Duodenal mucosa (tissue), 2 donors: ENCODE results near the gene NXPH1.

Experiments
- H3K27ac ChIP-seq: one replicate; pipeline ENCODE4 v1.7.0; 2013; ENCODE audit warnings: low read depth, low read length
- H3K27me3 ChIP-seq, 2 donors: one replicate each; pipeline ENCODE4 v1.7.0; 2013; ENCODE audit warnings: low read length in 2 of 2, control low read depth in 1 of 2; ENCODE audit not compliant: insufficient read depth in 2 of 2, control insufficient read depth in 1 of 2
- H3K36me3 ChIP-seq, 2 donors: one replicate each; pipeline ENCODE4 v1.7.0; 2013; ENCODE audit warnings: low read length in 2 of 2, control low read depth in 1 of 2; ENCODE audit not compliant: insufficient read depth in 2 of 2, control insufficient read depth in 1 of 2
- H3K4me1 ChIP-seq, 2 donors: one replicate each; pipeline ENCODE4 v1.7.0; 2013; ENCODE audit warnings: low read length in 2 of 2, control low read depth in 1 of 2; ENCODE audit not compliant: insufficient read depth in 2 of 2, control insufficient read depth in 1 of 2
- H3K4me3 ChIP-seq, 2 donors: one replicate each; pipeline ENCODE4 v1.7.0; 2013; ENCODE audit warnings: low read length in 2 of 2, low read depth in 1 of 2
- H3K9ac ChIP-seq, 2 donors: one replicate each; pipeline ENCODE4 v1.7.0; 2013; ENCODE audit warnings: low read length in 2 of 2, low read depth in 1 of 2
- H3K9me3 ChIP-seq, 2 donors: one replicate each; pipeline ENCODE4 v1.7.0; 2013; ENCODE audit warnings: low read length in 2 of 2, control low read depth in 1 of 2; ENCODE audit not compliant: control insufficient read depth in 1 of 2

NXPH1 gene

GRCh38 chr7:8590225-8590624, 156.8 kb downstream of the NXPH1 start:
- H3K27me3 ChIP-seq: no peaks in the 10 kb centered on the region
- H3K36me3 ChIP-seq: no peaks in the 10 kb centered on the region
- H3K9ac ChIP-seq: no peak overlapping the region
- no peaks in the 10 kb centered on the region for H3K4me1 ChIP-seq
- no peak overlapping the region for H3K27ac ChIP-seq
- no peaks in the 10 kb centered on the region for H3K9me3 ChIP-seq
- no peak overlapping the region for H3K4me3 ChIP-seq

- Histone ChIP-seq H3K4me3 (no peak overlapping the region), H3K4me1 (no peaks in the 10 kb centered on the region), H3K27ac (no peak overlapping the region), H3K27me3 (no peaks in the 10 kb centered on the region), H3K9me3 (no peaks in the 10 kb centered on the region), H3K9ac (no peak overlapping the region), H3K36me3 (no peaks in the 10 kb centered on the region)
Observed at GRCh38 chr7:8590791-8591190, 157.4 kb downstream of the NXPH1 start.

- Histone ChIP-seq H3K4me1 (no peaks in the 10 kb centered on the region), H3K27me3 (no peaks in the 10 kb centered on the region), H3K9ac (no peak overlapping the region), H3K36me3 (no peaks in the 10 kb centered on the region), H3K27ac (no peak overlapping the region), H3K9me3 (no peaks in the 10 kb centered on the region), H3K4me3 (no peak overlapping the region)
Observed at GRCh38 chr7:8591289-8591688, 157.9 kb downstream of the NXPH1 start.

GRCh38 chr7:8592167-8592566, 158.8 kb downstream of the NXPH1 start:
- H3K9me3 ChIP-seq: peaks cover 0 to 3% of the 10 kb centered on the region in 2 donors
- H3K27me3 ChIP-seq: no peaks in the 10 kb centered on the region
- no peak overlapping the region for H3K27ac ChIP-seq
- H3K4me3 ChIP-seq: no peak overlapping the region
- H3K36me3 ChIP-seq: no peaks in the 10 kb centered on the region
- H3K4me1 ChIP-seq: no peaks in the 10 kb centered on the region
- no peak overlapping the region for H3K9ac ChIP-seq

GRCh38 chr7:8594115-8594514, 160.7 kb downstream of the NXPH1 start:
- Histone ChIP-seq H3K9ac (no peak overlapping the region), H3K9me3 (peaks cover 3 to 6% of the 10 kb centered on the region in 2 donors)

GRCh38 chr7:8597565-8597964, 164.2 kb downstream of the NXPH1 start:
- Histone ChIP-seq H3K27me3 (no peaks in the 10 kb centered on the region), H3K4me1 (no peaks in the 10 kb centered on the region), H3K36me3 (no peaks in the 10 kb centered on the region), H3K4me3 (no peak overlapping the region), H3K9me3 (peaks cover 6 to 15% of the 10 kb centered on the region in 2 donors), H3K9ac (no peak overlapping the region), H3K27ac (no peak overlapping the region)

More at GRCh38 chr7:8594115-8594514, 160.7 kb downstream of the NXPH1 start:
- Histone ChIP-seq H3K27me3 (no peaks in the 10 kb centered on the region), H3K27ac (no peak overlapping the region), H3K36me3 (no peaks in the 10 kb centered on the region), H3K4me3 (no peak overlapping the region), H3K4me1 (no peaks in the 10 kb centered on the region)

- H3K27me3 ChIP-seq: no peaks in the 10 kb centered on the region
- H3K9me3 ChIP-seq: peaks cover 6 to 15% of the 10 kb centered on the region in 2 donors
- no peak overlapping the region for H3K4me3 ChIP-seq
- H3K4me1 ChIP-seq: no peaks in the 10 kb centered on the region
- no peaks in the 10 kb centered on the region for H3K36me3 ChIP-seq
- H3K27ac ChIP-seq: no peak overlapping the region
- no peak overlapping the region for H3K9ac ChIP-seq
Observed at GRCh38 chr7:8601121-8601520, 167.7 kb downstream of the NXPH1 start.

- Histone ChIP-seq H3K27ac (no peak overlapping the region), H3K9me3 (peaks cover 3 to 4% of the 10 kb centered on the region in 2 donors), H3K27me3 (no peaks in the 10 kb centered on the region), H3K4me1 (no peaks in the 10 kb centered on the region), H3K9ac (no peak overlapping the region), H3K36me3 (no peaks in the 10 kb centered on the region), H3K4me3 (no peak overlapping the region)
Observed at GRCh38 chr7:8605221-8605620, 171.8 kb downstream of the NXPH1 start.

- Histone ChIP-seq H3K4me1 (no peaks in the 10 kb centered on the region), H3K27ac (no peak overlapping the region), H3K9me3 (no peaks in the 10 kb centered on the region), H3K9ac (no peak overlapping the region), H3K27me3 (no peaks in the 10 kb centered on the region), H3K4me3 (no peak overlapping the region), H3K36me3 (no peaks in the 10 kb centered on the region)
Observed at GRCh38 chr7:8612584-8612983, 179.2 kb downstream of the NXPH1 start.

- Histone ChIP-seq H3K4me3 (no peak overlapping the region), H3K27ac (no peak overlapping the region)
Observed at GRCh38 chr7:8613191-8613590, 179.8 kb downstream of the NXPH1 start.

GRCh38 chr7:8615019-8615418, 181.6 kb downstream of the NXPH1 start:
- Histone ChIP-seq H3K9ac (no peak overlapping the region), H3K36me3 (no peaks in the 10 kb centered on the region), H3K27ac (no peak overlapping the region), H3K4me1 (no peaks in the 10 kb centered on the region), H3K4me3 (no peak overlapping the region), H3K27me3 (no peaks in the 10 kb centered on the region), H3K9me3 (no peaks in the 10 kb centered on the region)

More at GRCh38 chr7:8613191-8613590, 179.8 kb downstream of the NXPH1 start:
- H3K36me3 ChIP-seq: no peaks in the 10 kb centered on the region
- no peaks in the 10 kb centered on the region for H3K9me3 ChIP-seq
- no peaks in the 10 kb centered on the region for H3K27me3 ChIP-seq
- H3K9ac ChIP-seq: no peak overlapping the region
- H3K4me1 ChIP-seq: no peaks in the 10 kb centered on the region
